A204.1 (cell line): ENCODE results near the gene TSPAN14.
"Not testable (repeated sequence)": the region's sequence is repeated elsewhere in the genome, so short reads cannot be mapped to it uniquely, and the experiment has no call there.

Experiments
- FAIRE-seq: peaks from 2 replicates; lab custom pipeline; 2012; peaks lifted over from hg19 to GRCh38; lab: Jason Lieb, UNC

The TSPAN14 gene

DNA sequence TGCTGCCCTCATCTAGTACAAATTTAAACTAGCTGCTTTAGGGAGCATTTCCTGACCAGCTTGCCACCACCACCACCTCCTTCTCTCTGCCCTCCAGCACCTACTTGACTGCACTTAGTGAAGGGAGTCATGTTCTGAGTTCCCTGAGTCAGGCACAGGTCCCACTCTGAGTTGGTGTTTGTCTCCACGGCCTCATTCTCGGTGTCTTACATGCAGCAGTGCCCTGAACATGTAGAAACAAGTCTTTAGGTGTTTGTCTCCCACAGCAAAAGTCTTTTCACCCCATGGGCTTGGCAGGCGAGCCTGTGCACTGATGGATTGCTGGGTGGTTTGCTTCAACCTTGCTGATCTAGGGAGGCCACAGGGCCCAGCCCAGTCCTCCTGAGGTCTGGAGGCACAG is 16.9 kb downstream of the TSPAN14 start:
- FAIRE-seq: no peak

DNA sequence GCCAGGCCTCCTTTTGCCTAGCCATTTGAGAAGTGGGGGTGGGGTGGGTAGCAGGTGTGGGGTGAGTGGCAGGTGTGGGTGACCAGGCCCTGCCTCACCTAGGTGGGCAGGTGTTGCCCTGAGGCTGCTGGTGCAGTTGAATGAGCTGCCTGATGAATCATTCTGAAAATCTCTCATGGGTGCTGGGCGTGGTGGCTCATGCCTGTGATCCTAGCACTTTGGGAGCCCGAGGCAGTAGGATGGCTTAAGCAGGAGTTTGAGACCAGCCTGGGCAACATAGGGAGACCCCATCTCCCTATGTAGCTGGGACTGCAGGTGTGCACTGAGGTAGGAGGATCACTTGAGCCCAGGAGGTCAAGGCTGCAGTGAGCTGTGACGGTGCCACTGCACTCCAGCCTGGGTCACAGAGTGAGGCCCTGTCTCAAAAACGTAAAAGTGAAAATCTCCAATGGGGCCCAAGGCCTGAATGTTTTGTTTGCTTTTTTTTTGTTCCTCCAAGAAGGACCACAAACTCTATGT is 17.7 kb downstream of the TSPAN14 start:
- no peak for FAIRE-seq

DNA sequence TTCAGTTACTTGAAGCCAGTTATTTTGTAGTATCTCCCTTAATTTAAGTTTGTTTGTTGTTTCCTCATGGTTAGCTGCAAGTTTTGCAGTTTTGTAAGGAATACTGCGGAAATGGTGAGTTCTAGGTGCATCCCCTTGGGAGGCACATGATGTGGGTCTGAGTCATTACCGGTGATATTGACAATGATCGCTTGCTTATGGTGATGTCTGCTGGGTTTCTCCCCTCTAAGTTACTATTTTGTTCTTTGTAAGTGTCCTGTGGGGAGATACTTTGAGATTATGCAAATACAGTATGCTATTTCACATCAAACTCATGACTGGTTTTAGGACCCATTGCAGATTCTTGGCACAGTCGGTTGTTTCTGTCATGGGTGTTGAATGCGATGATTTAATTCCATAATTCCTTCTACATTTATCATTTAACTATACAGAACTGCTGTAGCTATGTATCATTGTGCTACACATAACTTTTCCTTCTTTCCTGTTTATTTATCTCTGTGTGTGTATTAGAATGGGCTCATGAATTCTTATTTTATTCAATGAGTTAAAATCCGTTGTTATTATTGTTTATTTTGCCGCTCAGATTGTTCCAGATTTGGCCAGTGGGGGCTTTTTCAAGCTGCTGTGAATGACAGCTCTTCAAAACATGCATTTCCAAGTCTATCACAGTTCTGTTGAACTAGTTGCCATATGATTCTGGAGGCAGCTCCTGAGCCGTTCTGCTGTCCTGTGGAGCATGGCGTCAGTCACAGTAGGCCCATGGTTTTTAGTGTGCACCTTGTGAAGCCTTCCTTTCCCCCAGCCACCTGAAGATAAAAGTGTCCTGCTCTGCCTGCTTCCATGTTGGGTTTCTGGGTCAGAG is 18.4 kb downstream of the TSPAN14 start:
- no peak for FAIRE-seq

DNA sequence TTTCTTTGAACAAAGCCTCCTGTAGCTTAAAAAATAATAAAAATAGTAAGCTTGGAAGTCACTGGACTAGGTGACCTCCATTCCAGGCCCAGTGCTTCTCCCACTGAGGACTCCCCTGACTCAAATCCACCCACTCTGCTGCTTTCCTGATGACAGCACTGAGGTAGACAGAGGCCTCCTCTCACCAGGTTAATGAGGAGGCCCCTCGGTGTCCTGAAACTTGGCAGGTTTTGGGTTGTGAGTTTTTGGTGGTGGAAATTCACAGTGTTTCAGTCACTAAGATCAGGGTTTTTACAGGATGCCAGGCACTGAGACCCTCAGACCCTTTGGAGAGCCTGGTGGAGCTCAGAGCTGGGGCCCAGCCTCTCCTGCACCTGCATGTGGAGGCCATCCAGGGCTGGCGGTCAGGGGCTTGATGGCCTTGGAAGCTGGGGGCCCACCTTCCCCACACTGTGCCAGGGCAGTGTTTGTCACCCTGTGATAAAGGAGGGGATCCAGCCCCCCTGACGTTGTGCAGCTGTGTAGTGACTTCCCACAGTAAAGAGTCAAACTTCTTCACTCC is 19.1 kb downstream of the TSPAN14 start:
- no peak for FAIRE-seq

DNA sequence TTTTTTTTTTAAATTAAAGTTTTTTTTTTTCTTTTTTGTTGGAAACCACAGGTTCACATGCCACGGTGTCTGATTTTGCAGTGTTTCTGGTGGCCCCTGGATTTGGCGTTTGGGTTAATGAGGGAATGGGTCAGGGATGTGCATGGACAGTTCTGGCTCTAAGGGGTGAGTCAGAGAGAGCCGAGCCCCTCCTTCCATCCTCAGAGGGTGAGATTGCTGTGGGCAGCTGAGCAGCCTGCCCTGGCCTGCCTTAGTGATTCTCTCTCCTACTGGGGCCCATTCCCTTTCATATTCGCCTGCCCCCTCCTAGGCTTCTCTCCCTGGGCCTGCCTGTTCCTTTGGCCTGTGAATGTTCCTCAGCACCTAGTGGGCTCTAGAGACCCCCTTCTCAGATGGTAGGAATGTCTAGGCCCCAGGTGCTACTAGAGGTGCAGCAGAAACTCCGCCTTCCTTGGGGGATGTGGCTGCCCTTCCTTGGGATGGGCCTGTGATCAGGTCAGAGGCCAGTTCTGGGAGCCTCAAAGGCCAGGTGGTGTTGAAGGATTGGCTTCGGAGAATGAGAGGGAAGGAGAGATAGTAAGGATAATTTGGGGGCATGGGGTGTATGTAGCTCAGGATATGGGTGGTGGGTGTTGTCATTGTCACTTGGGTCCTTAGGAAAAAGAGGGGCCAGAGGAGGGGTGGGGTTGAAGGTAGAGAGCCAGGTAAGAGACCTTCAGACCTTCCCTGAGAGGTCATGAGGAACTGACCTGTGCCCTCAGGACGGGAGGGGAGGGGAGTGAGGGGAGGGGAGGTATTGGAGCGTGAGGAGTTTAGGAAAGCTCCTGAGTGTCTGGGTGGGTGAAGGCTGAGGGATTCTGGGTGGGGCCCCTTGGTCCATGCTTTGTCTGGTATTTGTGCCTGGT is 19.8 kb downstream of the TSPAN14 start:
- no peak for FAIRE-seq

DNA sequence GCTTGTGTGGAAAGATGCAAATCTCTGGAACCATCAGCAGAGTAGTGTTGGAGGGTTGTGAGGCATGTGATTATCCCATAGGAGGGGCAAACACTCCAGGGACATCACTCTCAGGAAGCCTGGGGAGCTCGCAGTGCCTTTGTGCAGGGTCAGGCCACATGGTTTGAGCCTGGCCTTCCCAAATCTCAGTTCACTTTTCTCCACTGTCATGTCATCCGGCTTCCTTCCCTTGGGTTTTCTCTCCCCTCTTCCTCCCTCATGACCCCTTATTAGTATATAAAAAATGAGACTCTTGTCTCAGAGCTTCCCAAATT is 20.4 kb downstream of the TSPAN14 start:
- no peak for FAIRE-seq

DNA sequence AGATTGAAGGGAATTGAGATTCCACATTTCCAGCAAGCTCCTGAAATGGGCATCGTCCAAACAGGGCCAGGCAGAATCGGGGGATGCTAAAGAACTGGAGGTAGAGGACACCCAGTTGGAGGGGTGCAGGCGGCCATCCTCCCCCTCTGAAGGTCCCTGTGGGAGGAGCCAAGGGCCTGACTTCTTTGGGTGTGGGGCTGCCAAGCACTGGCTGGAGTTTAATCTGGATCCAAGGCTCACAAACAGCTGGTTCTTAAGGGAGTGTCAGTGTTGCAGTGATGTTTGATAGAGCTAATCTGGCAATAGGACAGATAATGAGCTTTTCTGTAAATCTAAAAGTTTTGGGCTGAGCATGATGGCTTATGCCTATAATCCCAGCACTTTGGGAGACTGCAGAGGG is 20.8 kb downstream of the TSPAN14 start:
- no peak for FAIRE-seq

DNA sequence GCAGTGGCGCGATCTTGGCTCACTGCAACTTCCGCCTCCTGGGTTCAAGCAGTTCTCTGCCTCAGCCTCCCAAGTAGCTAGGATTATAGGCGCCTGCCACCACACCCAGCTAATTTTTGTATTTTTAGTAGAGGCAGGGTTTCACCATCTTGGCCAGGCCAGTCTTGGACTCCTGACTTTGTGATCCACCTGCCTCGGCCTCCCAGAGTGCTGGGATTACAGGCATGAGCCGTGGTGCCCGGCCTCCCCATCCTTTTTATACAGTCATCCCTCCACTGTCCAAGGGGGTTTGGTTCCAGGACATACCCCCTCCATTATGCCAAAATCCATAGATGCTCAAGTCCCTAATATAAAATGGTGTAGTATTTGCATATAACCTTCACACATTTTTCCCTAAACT is 21.5 kb downstream of the TSPAN14 start:
- not testable (repeated sequence) for FAIRE-seq

DNA sequence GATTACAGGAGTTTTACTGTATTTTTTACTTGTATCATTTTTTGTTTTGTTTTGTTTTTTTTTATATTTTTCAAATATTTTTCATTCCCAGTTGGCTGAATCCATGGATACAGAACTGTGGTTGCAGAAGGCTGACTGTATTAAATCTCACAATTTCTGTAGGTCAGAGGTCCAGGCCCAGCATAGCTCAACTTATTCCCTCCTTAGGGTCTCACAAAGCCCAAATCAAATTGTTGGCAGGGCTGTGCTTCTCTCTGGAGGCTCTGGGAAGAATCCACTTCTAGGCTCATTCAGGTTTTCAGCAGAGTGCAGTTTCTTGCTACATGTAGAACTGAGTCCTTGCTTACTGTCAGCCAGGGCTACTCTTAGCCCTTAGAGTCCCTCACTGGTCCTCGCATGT is 22.6 kb downstream of the TSPAN14 start:
- FAIRE-seq: no peak

DNA sequence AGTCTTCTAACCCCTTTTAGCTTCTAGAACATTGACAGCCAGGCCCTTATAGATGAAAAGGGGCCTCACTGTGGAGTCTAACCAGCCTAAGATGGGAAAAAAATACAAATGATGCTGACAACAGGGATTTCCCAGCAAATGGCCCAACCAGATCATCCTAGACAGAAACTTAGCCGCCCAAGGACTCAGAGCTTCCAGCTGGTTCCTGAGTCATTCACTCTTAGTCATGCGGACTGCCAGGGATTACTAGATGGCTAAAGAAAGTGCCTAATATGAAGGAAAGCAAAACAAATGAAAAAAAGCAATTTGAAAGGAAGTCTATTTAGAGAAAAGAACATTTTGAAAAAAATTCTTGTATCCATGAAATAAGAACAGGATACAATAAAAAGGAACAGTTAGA is 23.7 kb downstream of the TSPAN14 start:
- no peak for FAIRE-seq

DNA sequence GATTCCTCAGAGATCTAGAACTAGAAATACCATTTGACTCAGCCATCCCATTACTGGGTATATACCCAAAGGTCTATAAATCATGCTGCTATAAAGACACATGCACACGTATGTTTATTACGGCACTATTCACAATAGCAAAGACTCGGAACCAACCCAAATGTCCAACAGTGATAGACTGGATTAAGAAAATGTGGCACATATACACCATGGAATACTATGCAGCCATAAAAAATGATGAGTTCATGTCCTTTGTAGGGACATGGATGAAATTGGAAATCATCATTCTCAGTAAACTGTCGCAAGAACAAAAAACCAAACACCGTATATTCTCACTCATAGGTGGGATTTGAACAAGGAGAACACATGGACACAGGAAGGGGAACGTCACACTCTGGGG is 26.3 kb downstream of the TSPAN14 start:
- not testable (repeated sequence) for FAIRE-seq

DNA sequence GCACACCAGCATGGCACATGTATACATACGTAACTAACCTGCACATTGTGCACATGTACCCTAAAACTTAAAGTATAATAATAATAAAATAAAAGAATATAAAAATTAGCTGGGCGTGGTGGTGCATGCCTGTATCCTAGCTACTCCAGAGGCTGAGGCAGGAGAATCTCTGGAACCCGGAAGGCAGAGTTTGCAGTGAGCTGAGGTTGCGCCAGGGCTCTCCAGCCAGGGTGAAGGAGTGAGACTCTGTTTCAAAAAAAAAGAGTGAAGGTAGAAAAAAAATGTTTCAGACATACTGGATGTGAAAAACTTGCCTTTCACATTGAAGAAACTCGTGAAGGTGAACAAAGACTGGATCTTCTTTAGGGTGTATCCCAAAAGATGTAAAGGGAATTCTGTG is 26.7 kb downstream of the TSPAN14 start:
- FAIRE-seq: no peak

DNA sequence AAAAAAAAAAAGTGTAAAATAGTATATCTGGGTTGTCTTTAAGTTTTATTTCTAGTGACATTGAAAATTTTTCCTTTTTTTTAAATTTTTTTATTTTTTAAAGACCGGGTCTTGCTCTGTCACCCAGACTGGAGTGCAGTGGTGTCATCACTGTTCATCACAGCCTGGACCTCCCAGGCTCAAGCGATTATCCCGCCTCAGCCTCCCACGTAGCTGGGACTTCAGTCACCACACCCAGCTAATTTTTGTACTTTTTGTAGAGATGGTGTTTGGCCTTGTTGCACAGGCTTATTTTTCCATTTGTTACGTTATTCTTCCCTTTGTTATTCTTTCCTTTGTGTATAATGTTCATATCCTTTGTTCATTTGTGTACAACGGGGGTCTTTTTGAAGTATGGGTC is 30.1 kb downstream of the TSPAN14 start:
- FAIRE-seq: no peak

DNA sequence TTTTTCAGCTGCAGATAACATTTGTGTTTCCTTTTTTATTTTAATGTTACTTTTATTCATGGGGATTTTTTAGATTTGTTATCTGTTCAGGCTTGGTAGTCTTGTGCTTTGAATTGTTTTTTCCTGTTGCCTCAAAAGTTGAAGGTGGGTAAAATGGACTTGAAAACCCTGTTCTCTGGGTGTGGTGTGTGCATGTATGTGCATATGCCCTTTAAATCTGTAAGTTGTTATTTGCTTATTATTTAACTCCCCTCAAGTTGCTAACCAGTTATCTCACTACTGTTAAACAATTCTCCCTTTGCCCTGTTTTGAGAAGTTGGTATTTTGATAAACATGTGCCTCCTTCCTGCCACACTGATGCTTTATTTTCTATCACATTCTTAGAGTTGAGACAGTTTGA is 30.6 kb downstream of the TSPAN14 start:
- FAIRE-seq: no peak

DNA sequence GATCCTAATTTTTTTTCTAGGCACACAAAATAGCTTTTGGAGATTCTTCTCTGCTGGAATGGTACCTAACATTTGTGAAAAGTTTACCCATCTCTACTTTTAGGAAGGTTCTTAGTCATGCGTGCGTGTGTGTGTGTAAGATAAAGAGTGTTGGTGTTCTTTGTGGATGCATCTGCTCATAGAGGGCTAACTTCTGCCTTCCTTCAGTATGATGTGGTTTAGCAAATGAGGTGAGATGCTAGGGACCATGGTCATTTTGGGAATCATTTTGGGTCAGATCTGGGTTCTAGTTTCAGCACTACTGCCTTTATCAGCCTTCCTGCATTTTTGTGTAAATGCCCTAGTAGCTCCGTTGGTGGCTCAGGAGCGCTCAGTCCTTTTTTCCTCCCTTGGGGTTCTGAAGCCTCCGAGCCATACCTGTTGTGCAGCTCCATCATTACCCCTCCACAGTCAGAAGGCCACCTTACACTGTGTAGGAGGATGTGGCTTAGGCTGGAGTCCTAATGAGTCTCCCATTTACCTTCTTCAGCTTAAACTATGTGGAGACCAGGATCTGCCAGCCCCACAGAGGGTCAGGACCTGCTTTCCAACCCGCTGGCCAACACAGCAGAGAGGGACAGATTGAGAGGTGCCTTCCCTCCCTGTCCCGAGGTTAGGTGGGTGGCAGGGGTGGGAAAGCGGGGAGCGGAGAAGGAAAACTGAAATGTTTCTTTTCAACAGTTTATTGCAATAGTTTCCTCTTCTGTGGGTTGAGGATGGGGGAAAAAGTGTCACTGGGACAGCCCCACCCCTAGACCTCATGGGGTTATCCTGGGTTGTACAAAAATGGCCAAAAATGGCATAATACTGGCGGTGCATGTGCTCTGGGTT is 31.2 kb downstream of the TSPAN14 start:
- no peak for FAIRE-seq

DNA sequence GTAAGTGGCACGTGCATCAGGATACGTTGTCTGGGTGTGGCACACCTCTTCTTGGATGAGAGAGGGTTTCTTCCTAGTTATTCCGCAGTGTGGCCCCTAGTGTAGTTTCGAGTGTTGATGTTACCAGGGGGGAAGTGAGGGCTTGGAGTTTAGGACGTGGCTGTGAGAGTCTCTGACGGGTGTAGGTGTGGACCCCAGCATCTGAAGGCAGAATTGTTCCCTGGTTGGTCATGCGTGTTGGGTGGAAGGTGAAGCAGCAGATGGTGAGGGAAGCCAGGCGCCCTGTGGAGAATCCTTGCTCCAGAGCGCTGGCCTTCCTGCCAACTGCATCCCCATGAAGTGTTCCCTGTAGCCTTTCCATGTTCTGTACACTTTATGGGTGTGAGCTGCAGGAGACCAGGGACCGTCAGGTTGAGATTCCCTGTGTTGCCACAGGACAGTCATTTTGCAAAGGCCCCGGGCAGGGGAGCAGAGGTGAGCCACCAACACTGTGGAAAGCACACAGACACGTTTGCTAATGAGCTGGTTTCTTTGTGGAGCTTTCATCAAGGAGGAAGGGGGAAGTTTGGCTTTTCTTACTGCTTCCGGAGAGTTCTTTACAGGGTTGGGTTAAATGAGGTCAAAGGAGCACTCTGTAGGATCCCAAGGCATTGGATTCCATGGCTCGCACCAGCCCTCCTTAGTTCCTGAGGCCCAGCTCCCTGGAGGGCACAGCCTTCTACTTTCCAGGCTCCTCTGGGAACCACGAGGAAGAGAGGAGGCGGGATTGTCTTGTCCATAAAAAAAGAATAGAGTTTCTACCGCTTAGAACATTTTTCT is 32.0 kb downstream of the TSPAN14 start:
- no peak for FAIRE-seq

DNA sequence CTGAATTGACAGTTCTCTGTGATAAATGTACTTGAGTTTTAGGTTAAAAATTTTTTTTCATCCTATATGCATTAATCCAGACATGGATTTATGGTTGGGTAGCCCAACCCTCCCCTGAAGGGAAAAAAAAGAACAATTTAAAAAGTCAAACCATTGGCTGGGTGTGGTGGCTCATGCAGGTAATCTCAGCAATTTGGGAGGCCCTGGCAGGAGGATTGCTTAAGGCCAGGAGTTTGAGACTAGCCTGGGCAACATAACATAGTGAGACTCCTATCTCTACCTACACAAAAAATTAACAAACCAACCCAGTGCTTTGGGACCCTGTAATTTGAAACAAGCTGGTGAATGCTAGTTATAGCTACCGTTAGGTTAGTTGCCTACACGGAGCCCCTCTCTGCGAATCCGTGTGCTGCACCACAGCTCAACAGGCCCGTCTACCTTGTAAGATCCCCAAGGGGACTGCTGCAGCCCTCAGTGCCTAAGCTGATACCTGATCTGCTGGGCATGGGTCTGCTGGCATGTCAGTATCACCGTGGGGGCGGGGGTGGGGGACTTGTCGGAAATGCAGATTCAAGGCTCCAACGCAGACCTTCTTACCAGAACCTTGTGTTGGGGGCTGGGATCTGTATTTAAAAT is 32.8 kb downstream of the TSPAN14 start:
- FAIRE-seq: no peak

DNA sequence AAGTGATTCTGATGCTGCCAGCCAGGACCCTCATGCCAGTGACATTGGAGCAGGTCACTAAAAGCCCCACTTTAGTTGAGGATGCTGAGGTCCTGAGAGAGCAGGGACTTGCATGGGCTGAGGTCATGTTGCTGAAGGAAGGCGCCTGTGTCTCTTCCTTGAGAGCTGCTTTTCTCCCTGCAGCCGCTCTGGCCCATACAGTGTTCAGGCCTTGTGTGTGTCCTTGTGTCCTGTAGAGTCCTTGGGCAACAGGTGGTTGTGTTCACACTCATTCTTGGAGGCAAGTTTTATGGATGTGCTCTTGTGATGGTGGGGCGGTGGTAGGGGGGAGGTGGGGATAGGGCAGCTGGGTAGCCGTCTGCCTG is 33.3 kb downstream of the TSPAN14 start:
- no peak for FAIRE-seq

DNA sequence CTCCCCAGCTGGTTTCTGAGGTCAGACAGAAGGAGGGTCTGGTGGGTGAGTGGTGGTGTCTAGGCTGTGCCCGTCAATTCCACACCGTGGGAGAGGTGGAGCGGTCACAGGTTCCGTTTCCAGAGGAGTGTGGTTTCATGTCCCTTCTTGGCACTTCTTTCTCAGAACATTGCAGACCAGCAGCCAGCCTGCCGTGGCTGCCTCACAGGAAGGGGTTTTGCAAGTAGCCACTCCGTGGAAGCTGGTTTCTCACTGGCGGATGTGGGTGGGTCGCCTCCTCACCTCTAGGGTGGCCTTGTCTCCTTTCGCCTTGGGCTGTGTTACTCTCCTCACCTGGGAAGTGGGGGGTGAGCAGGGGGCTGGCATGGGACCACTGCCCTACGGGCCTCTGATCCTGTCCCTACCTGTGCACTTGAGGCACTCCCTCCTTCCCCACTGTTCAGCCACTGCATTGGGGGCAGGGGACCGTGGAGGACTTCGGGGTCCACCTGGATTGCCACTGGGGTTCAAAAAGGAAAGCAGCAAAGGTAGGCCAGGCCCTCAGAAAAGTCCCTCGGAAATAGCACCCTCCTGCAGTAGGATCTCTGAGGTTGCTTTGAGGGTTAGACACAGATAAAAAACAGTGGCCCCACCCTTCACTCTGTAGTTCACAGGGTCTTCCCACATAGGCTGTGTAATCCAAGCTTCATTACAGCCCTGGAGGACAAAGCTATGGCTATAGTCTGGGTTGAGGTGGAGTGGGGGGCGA is 33.9 kb downstream of the TSPAN14 start:
- FAIRE-seq: no peak

DNA sequence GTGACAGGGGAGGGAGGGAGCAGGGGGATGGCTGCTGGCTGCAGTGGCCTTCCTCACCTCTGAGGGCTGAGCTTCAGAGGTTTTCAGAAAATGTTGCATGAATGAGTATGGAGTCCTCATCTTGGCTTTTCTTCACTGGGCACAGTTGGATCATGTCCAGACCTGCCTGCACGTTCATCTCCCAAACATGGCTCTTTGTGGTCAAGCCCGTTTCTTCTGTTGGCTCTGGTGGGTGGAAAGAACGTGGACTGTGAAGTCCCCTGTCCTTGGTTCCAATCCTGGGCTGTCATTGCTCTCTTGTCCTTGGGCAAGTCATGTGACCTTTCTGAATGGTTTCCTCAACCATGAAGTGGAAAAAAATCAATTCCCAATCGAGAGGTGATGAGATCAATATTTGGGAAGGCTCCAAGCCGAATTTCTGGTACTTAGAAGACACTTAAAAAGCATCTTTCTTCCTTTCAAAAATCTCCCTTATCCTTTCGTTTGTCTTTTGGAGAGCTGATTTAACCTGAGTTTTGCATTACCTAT is 34.5 kb downstream of the TSPAN14 start:
- FAIRE-seq: no peak
